Measurements from ENCODE around the gene SMIM24.

- TF ChIP-seq POLR2A (IDR thresholded peaks at IDR 0.05) = no peak
- no peak for TF ChIP-seq CTCF (IDR thresholded peaks at IDR 0.05)
- TF ChIP-seq EP300 (IDR thresholded peaks at IDR 0.05) = no peak
Measured at GRCh38 chr19:3491396-3492119, 11.2 kb upstream of the SMIM24 start.
